ENCODE results near the gene PGLYRP4.

Gene PGLYRP4

DNA sequence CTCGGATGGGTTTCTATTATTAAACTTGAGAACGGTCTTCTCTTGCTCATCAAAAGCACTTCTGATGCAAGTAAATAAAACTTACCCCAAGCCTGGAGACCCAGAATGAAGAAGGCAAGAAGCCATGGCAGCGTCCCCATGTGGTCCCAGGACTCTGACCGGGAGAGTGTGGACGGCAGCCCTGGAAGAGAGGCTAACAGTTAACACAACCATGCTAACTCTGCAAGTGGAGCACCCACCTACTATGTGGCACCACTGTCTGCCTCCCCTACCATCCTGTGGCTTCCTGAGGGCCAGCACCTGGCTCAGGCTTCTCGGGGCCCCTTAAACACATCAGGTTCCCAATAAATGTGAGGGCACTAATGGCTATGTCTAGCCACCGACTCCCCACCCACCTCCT, 38.1 kb downstream of the PGLYRP4 start:
- CTCF ChIA-PET, result no interaction called here
- Histone ChIP-seq H3K9me3 (ENCODE audit: control insufficient read depth, insufficient read depth, low read depth, low read length) (no peaks in the 10 kb centered on the region), H3K4me1 (ENCODE audit: control insufficient read depth, insufficient read depth, low read length) (no peaks in the 10 kb centered on the region), H3K4me3 (ENCODE audit: low read depth, low read length) (no peak overlapping the region), H3K27ac (ENCODE audit: extremely low read depth, low read depth, low read length) (no peak overlapping the region), H3K36me3 (ENCODE audit: control insufficient read depth in 2 of 2, insufficient read depth in 1 of 2, low read length in 2 of 2) (no peaks in the 10 kb centered on the region)
- TF ChIP-seq HIC1 (tag by site-specific recombination; IDR thresholded peaks at IDR 0.05), result no peak
- no peak for TF ChIP-seq MZF1 (tag by site-specific recombination; IDR thresholded peaks at IDR 0.05; ENCODE audit: borderline replicate concordance)
- no peak for TF ChIP-seq ZNF610 (tag by site-specific recombination; IDR thresholded peaks at IDR 0.05; ENCODE audit: borderline replicate concordance)
- TF ChIP-seq ZNF777 (tag by site-specific recombination; IDR thresholded peaks at IDR 0.05; ENCODE audit: borderline replicate concordance), result no peak
- TF ChIP-seq IKZF3 (tag by site-specific recombination; IDR thresholded peaks at IDR 0.05), result no peak
- no peak for TF ChIP-seq GLI2 (tag by site-specific recombination; IDR thresholded peaks at IDR 0.05; ENCODE audit: borderline replicate concordance, low read depth)
- TF ChIP-seq, protein P1, sequence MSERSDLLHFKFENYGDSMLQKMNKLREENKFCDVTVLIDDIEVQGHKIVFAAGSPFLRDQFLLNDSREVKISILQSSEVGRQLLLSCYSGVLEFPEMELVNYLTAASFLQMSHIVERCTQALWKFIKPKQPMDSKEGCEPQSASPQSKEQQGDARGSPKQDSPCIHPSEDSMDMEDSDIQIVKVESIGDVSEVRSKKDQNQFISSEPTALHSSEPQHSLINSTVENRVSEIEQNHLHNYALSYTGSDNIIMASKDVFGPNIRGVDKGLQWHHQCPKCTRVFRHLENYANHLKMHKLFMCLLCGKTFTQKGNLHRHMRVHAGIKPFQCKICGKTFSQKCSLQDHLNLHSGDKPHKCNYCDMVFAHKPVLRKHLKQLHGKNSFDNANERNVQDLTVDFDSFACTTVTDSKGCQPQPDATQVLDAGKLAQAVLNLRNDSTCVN (tag by site-specific recombination; optimal IDR thresholded peaks at IDR 0.05), result no peak
- no peak for TF ChIP-seq ZNF174 (tag by site-specific recombination; IDR thresholded peaks at IDR 0.05)
- POLR2A ChIA-PET, result no interaction called here

DNA sequence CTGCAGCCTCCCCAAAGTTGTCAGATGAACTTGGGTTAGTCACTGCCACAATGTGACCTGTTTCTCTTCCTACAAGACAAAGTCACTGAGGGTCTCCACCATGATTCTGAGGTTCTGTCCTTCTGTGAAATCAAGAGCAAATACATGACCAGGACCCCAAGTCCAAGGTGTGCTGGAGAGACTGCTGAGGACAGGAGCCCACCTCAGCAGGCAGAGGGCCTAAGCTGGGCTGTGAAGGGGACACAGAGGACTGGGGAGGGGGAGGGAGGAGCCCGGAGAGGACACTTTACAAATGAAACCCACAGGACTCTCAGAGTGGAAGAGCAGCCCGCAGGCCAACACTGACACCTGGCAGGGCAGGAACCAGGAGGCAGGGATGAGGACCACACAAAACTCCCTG, 39.2 kb downstream of the PGLYRP4 start:
- no peaks in the 10 kb centered on the region for H3K9me3 ChIP-seq (ENCODE audit: control insufficient read depth, insufficient read depth, low read depth, low read length)
- ChIA-PET POLR2A (no interaction called here), CTCF (no interaction called here)
- no peak overlapping the region for H3K4me3 ChIP-seq (ENCODE audit: low read depth, low read length)
- no peaks in the 10 kb centered on the region for H3K36me3 ChIP-seq (ENCODE audit: control insufficient read depth in 2 of 2, insufficient read depth in 1 of 2, low read length in 2 of 2)
- H3K27ac ChIP-seq (ENCODE audit: extremely low read depth, low read depth, low read length), result no peak overlapping the region
- no peaks in the 10 kb centered on the region for H3K4me1 ChIP-seq (ENCODE audit: control insufficient read depth, insufficient read depth, low read length)
- TF ChIP-seq ZNF26 (tag by site-specific recombination; IDR thresholded peaks at IDR 0.05), result no peak
- no peak for TF ChIP-seq ZNF37A (tag by site-specific recombination; IDR thresholded peaks at IDR 0.05)
- TF ChIP-seq, protein P2, sequence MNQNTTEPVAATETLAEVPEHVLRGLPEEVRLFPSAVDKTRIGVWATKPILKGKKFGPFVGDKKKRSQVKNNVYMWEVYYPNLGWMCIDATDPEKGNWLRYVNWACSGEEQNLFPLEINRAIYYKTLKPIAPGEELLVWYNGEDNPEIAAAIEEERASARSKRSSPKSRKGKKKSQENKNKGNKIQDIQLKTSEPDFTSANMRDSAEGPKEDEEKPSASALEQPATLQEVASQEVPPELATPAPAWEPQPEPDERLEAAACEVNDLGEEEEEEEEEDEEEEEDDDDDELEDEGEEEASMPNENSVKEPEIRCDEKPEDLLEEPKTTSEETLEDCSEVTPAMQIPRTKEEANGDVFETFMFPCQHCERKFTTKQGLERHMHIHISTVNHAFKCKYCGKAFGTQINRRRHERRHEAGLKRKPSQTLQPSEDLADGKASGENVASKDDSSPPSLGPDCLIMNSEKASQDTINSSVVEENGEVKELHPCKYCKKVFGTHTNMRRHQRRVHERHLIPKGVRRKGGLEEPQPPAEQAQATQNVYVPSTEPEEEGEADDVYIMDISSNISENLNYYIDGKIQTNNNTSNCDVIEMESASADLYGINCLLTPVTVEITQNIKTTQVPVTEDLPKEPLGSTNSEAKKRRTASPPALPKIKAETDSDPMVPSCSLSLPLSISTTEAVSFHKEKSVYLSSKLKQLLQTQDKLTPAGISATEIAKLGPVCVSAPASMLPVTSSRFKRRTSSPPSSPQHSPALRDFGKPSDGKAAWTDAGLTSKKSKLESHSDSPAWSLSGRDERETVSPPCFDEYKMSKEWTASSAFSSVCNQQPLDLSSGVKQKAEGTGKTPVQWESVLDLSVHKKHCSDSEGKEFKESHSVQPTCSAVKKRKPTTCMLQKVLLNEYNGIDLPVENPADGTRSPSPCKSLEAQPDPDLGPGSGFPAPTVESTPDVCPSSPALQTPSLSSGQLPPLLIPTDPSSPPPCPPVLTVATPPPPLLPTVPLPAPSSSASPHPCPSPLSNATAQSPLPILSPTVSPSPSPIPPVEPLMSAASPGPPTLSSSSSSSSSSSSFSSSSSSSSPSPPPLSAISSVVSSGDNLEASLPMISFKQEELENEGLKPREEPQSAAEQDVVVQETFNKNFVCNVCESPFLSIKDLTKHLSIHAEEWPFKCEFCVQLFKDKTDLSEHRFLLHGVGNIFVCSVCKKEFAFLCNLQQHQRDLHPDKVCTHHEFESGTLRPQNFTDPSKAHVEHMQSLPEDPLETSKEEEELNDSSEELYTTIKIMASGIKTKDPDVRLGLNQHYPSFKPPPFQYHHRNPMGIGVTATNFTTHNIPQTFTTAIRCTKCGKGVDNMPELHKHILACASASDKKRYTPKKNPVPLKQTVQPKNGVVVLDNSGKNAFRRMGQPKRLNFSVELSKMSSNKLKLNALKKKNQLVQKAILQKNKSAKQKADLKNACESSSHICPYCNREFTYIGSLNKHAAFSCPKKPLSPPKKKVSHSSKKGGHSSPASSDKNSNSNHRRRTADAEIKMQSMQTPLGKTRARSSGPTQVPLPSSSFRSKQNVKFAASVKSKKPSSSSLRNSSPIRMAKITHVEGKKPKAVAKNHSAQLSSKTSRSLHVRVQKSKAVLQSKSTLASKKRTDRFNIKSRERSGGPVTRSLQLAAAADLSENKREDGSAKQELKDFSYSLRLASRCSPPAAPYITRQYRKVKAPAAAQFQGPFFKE (tag by site-specific recombination; IDR thresholded peaks at IDR 0.05; ENCODE audit: borderline replicate concordance), result no peak

Data from HEK293 (cell line).